ENCODE data around the gene MED13L.

DNA sequence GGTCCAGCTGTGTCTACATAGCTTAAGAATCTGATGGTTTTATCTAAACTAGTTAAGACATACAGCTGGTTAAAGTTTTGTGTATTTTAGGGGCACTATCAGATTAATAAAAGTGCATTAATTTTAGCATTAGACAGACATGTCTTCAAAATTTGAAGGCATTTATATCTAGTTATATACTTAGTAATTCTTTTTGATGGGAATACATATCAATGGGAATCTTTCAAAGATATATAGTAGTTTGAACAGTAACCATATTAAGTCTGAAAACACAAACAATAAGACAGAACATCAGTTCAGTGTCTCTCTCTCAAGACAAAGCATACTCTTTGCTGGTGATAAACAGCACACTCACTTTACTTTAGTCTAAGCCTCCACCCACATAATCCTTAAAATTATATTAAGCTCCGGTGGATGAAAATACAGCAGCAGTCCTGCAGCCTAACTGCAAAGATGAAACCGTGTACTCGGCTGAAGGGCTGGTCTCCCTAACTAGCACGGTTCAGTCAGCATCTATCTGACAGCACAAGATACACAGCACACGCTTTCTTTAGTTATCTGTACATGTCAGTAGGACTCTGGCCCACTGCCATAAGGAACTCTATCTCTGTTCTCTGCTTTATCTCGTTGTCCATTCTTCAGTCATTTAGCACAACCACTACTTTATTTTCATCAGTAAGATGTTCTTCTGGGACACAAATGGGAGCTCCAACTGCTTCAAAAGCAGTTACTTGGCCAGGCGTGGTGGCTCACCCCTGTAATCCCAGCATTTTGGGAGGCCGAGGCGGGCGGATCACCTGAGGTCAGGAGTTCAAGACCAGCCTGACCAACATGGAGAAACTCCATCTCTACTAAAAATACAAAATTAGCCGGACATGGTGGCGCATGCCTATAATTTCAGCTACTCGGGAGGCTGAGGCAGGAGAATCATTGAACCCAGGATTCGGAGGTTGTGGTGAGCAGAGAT lies 80.5 kb downstream of the MED13L start:
- no peak for TF ChIP-seq FOXK2 (IDR thresholded peaks at IDR 0.05)
- no peak for TF ChIP-seq BHLHE40 (IDR thresholded peaks at IDR 0.05; ENCODE audit: borderline replicate concordance)
- TF ChIP-seq SUZ12 (IDR thresholded peaks at IDR 0.05) = no peak
- TF ChIP-seq SP1 (IDR thresholded peaks at IDR 0.05) = no peak

Data from HEK293T (cell line).